Endothelial cell of umbilical vein (primary cell): ENCODE results near the gene UBE2E2. TPM values are rescaled to one million over a fixed set of nuclear protein-coding genes. Genes with fewer than 3 reads are reported as not detected.

Experiments
- BruUV-seq: library from RNA; stranded (reverse); fragments of 400-500 nt; replicated peaks from 2 replicates; lab custom pipeline; 2021; lab: Mats Ljungman, UMichigan
- CTCF ChIA-PET: fragments of 300-600, 350-600 bp; sonication (Branson Sonifier 250); formaldehyde crosslinking; loops from one replicate; lab custom pipeline; 2021; ENCODE audit warnings: antibody characterized with exemption, inconsistent platforms; lab: Charles Lee
- POLR2A ChIA-PET: fragments of 300-600, 350-600 bp; sonication (Branson Sonifier 250); formaldehyde crosslinking; loops from one replicate; lab custom pipeline; 2021; ENCODE audit warnings: antibody characterized with exemption, inconsistent platforms; lab: Charles Lee
- DNase-seq: peaks from one replicate; pipeline ENCODE4 v3.0.0-alpha.2; 2011; ENCODE audit warnings: low read depth, low spot score
- FAIRE-seq: peaks from 2 replicates; lab custom pipeline; 2011; peaks lifted over from hg19 to GRCh38; lab: Jason Lieb, UNC
- H2AFZ ChIP-seq: 2 replicates; pipeline ENCODE4 v1.6.0; 2012; ENCODE audit warnings: low read depth, low read length, control low read depth, inconsistent platforms
- H3K27ac ChIP-seq: 2 replicates; pipeline ENCODE4 v1.5.1; 2011; ENCODE audit warnings: low read depth, mild to moderate bottlenecking, control low read depth, low read length, moderate library complexity; ENCODE audit not compliant: insufficient read depth
- H3K27me3 ChIP-seq, 2 experiments: 2 replicates each; pipeline versions ENCODE4 v1.6.0 to v1.6.1; 2011; ENCODE audit warnings: low read length in 2 of 2, mixed read lengths in 1 of 2; ENCODE audit not compliant: control insufficient read depth in 2 of 2, insufficient read depth in 2 of 2
- H3K36me3 ChIP-seq, 2 experiments: 2 replicates in 1 of 2; 3 replicates in 1 of 2; pipeline ENCODE4 v1.5.1; 2011; ENCODE audit warnings: low read length in 2 of 2, mild to moderate bottlenecking in 1 of 2, moderate library complexity in 1 of 2; ENCODE audit not compliant: control insufficient read depth in 2 of 2, insufficient read depth in 2 of 2; ENCODE audit errors: extremely low read depth in 1 of 2
- H3K4me1 ChIP-seq: 3 replicates; pipeline ENCODE4 v1.5.1; 2011; ENCODE audit warnings: mild to moderate bottlenecking, low read length; ENCODE audit not compliant: control insufficient read depth, insufficient read depth; ENCODE audit errors: extremely low read depth
- H3K4me2 ChIP-seq: 2 replicates; pipeline ENCODE4 v1.6.1; 2011; ENCODE audit warnings: low read length, control low read depth, mixed read lengths; ENCODE audit not compliant: insufficient read depth
- H3K4me3 ChIP-seq, 3 experiments: fragments of 200-600 bp in 1 of 3; sonication (generic), shearing (Covaris generic) in 1 of 3; replicated peaks in 1 of 3; 2 replicates each; pipeline ENCODE4 v1.5.1; 2011 to 2016; ENCODE audit warnings: control low read depth in 3 of 3, low read length in 3 of 3, mild to moderate bottlenecking in 2 of 3, inconsistent platforms in 1 of 3, low read depth in 1 of 3, moderate library complexity in 1 of 3; ENCODE audit not compliant: insufficient read depth in 1 of 3
- H3K79me2 ChIP-seq: 2 replicates; pipeline ENCODE4 v1.6.0; 2012; ENCODE audit warnings: low read length, inconsistent platforms; ENCODE audit not compliant: control insufficient read depth, insufficient read depth
- H3K9ac ChIP-seq: replicated peaks from 2 replicates; pipeline ENCODE3; 2011; ENCODE audit warnings: low read length, control low read depth; ENCODE audit not compliant: insufficient read depth; ENCODE audit errors: extremely low read depth
- H3K9me1 ChIP-seq: replicated peaks from 3 replicates; pipeline ENCODE4 v1.6.0; 2011; ENCODE audit warnings: mild to moderate bottlenecking, low read length; ENCODE audit not compliant: control insufficient read depth, insufficient read depth; ENCODE audit errors: extremely low read depth
- H3K9me3 ChIP-seq: replicated peaks from 2 replicates; pipeline ENCODE4 v1.5.1; 2012; ENCODE audit warnings: low read length, inconsistent platforms; ENCODE audit not compliant: control insufficient read depth, insufficient read depth
- H4K20me1 ChIP-seq: replicated peaks from 2 replicates; pipeline ENCODE3; 2011; ENCODE audit warnings: mild to moderate bottlenecking, low read length; ENCODE audit not compliant: control insufficient read depth, insufficient read depth; ENCODE audit errors: extremely low read depth
- CTCF ChIP-seq, 2 donors: IDR thresholded peaks; 1 replicate in 1 of 2; 2 replicates in 1 of 2; pipeline ENCODE4 v1.5.1; 2011; ENCODE audit warnings: low read length in 2 of 2, mild to moderate bottlenecking in 2 of 2, moderate library complexity in 2 of 2, control low read depth in 1 of 2, inconsistent platforms in 1 of 2, low read depth in 1 of 2; ENCODE audit not compliant: insufficient read depth in 1 of 2; ENCODE audit errors: extremely low read depth in 1 of 2
- EZH2 ChIP-seq: IDR thresholded peaks from 2 replicates; pipeline ENCODE4 v1.6.1; 2012; ENCODE audit warnings: borderline replicate concordance, low read depth, mild to moderate bottlenecking, moderate library complexity, low read length, inconsistent platforms; ENCODE audit not compliant: severe bottlenecking
- FOS ChIP-seq: IDR thresholded peaks from 2 replicates; pipeline ENCODE4 v1.6.1; 2011; ENCODE audit warnings: mild to moderate bottlenecking, low read length, moderate library complexity, borderline replicate concordance; ENCODE audit not compliant: insufficient read depth
- GATA2 ChIP-seq: IDR thresholded peaks from 2 replicates; pipeline ENCODE4 v1.7.0; 2011; ENCODE audit warnings: low read depth, mild to moderate bottlenecking, moderate library complexity, mixed read lengths, low read length; ENCODE audit not compliant: insufficient read length, insufficient read depth
- JUN ChIP-seq: IDR thresholded peaks from 2 replicates; pipeline ENCODE4 v1.6.1; 2011; ENCODE audit warnings: borderline replicate concordance, low read depth; ENCODE audit not compliant: insufficient read length, insufficient read depth
- MYC ChIP-seq: IDR thresholded peaks from one replicate; pipeline ENCODE4 v1.6.1; 2011; ENCODE audit warnings: mild to moderate bottlenecking, low read depth, low read length
- POLR2A ChIP-seq: IDR thresholded peaks from 2 replicates; pipeline ENCODE4 v1.6.1; 2012; ENCODE audit warnings: low read depth, mild to moderate bottlenecking, control low read depth, low read length
- POLR2AphosphoS5 ChIP-seq: IDR thresholded peaks from 2 replicates; pipeline ENCODE4 v1.6.1; 2012; ENCODE audit warnings: low read depth, mild to moderate bottlenecking, control low read depth, low read length, moderate library complexity; ENCODE audit not compliant: insufficient read depth
- dilution Hi-C: fragments of 300-500 bp; cut with MboI; formaldehyde crosslinking; loops from one replicate; pipeline ENCODE4 v1.15.0; 2019; ENCODE audit warnings: low sequenced_read_pairs; ENCODE audit not compliant: extremely low pct_ligation_motif_present
- intact Hi-C: fragments of 100-400 bp; cut with micrococcal nuclease; formaldehyde crosslinking; loops from one replicate; pipeline ENCODE4 v1.10.0; 2022
- polyA plus RNA-seq, 4 experiments: library from polyadenylated mRNA; depleted of rRNA in 3 of 4; stranded (reverse) in 3 of 4; unstranded in 1 of 4; fragments of >200 nt; gene quantifications; 2 replicates each; pipeline versions ENCODE4 v1.2.1 to v1.2.3, GENCODE V29; 2011 to 2012; ENCODE audit warnings: missing spikeins in 1 of 4
- total RNA-seq: library from RNA; stranded (reverse); gene quantifications from 2 replicates; pipeline ENCODE4 v1.2.3, GENCODE V29; 2021
- TF ChIP-seq, protein P1 (sequence below): IDR thresholded peaks from 2 replicates; pipeline ENCODE4 v1.6.1; 2011; ENCODE audit not compliant: insufficient read depth, insufficient read length

The UBE2E2 gene
- total and polyA plus RNA-seq, 2 donors (not counting 3 experiments of a cell fraction or from before 2014, with no cell fraction given) = 37.0 to 45.4 TPM

- H2AFZ ChIP-seq = no peak overlapping the region
- CTCF ChIA-PET = no interaction called here
- no peak overlapping the region for H3K27ac ChIP-seq
- no peaks in the 10 kb centered on the region for H3K9me3 ChIP-seq
- POLR2A ChIA-PET = no interaction called here
- H4K20me1 ChIP-seq = peaks cover 4% of the 10 kb centered on the region
- no peak for DNase-seq
- BruUV-seq = no TSS peak
- H3K4me2 ChIP-seq = no peak overlapping the region
- no peaks in the 10 kb centered on the region for H3K9me1 ChIP-seq
- H3K27me3 ChIP-seq = no peaks in the 10 kb centered on the region
- intact Hi-C loops (no loop called here), dilution Hi-C loops (no loop called here)
- FAIRE-seq = no peak
- no peaks in the 10 kb centered on the region for H3K79me2 ChIP-seq
- H3K9ac ChIP-seq = no peak overlapping the region
- H3K36me3 ChIP-seq = no peaks in the 10 kb centered on the region
- TF ChIP-seq POLR2AphosphoS5 = no peak
- no peak for TF ChIP-seq EZH2
- TF ChIP-seq CTCF (IDR thresholded peaks at IDR 0.05; ENCODE audit: extremely low read depth in 1 of 2, insufficient read depth in 1 of 2, low read depth in 1 of 2, low read length in 2 of 2) = no peak
- TF ChIP-seq POLR2A = no peak
- TF ChIP-seq, protein P1, sequence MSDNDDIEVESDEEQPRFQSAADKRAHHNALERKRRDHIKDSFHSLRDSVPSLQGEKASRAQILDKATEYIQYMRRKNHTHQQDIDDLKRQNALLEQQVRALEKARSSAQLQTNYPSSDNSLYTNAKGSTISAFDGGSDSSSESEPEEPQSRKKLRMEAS = no peak
- TF ChIP-seq MYC = no peak
- no peak for TF ChIP-seq GATA2
- TF ChIP-seq JUN = no peak
- no peak for TF ChIP-seq FOS
- H3K4me3 ChIP-seq = no peak overlapping the region
- peaks cover 4% of the 10 kb centered on the region for H3K4me1 ChIP-seq
Observed at GRCh38 chr3:23275061-23275460, 71.9 kb downstream of the UBE2E2 start.
